Left cardiac atrium (tissue), 4 donors: ENCODE results near the gene ARMH3. TPM values are rescaled to one million over a fixed set of nuclear protein-coding genes. Genes with fewer than 3 reads are reported as not detected.
"Not testable (repeated sequence)": the region's sequence is repeated elsewhere in the genome, so short reads cannot be mapped to it uniquely, and the experiment has no call there.

Experiments used
- ATAC-seq, 2 donors: fragments of 200-7000 bp; cut with Tn5 transposase; one replicate each; pipeline ENCODE4 v1.9.1; 2020; ENCODE audit warnings: mild to moderate bottlenecking in 2 of 2, moderate library complexity in 2 of 2
- DNase-seq: peaks from one replicate; pipeline ENCODE4 v3.0.0-alpha.2; 2020
- intact Hi-C, 2 donors: fragments of 100-400 bp; cut with DNase I; formaldehyde crosslinking; loops; one replicate each; pipeline versions ENCODE4 v1.14.1 to v1.15.1; 2022 to 2023
- total RNA-seq, 2 donors: library from RNA; stranded (reverse); fragmentation: NEBNext Ultra II Directional; extraction: Animal tissue kit (Norgen Biotek cat#: 25700); gene quantifications; one replicate each; pipeline ENCODE4 v1.2.1, GENCODE V29; 2021
- donor health status: DM: no; HTN: yes; CAD: no.
- donor health status: DM: no; HTN: yes; CAD: no; lungs with severe emphysema.
- donor health status: DM: yes; HTN: yes; CAD: no.
- donor health status: Dilated cardiomyopathy.

Gene ARMH3
- total RNA-seq, 2 donors from 2014 or later = 28.8 to 33.7 TPM

DNA sequence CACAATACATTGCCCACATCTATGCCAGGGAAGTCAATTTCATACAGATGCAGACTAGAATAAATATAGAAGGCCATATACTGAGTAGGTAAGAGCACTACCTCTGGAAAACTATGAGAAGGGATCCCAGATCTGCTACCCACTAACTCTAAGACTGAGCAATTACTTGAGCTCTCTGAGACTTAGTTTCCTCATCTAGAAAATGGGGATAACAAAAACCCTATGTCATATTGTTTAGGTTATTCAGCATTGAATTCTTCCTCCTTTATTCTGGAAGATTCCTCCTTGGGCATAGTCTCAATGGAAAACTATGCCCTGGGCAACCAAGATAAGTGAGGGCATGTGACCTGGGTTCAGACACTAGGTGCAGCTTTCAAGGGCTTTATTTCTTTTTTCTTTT lies 4.0 kb upstream of the ARMH3 start:
- DNase-seq (no peak), ATAC-seq (no peak)
- intact Hi-C loops = loop anchor here in 1 of 2 donors (10.0 kb wide), 1 partner anchor 455 kb away; no protein-coding TSS in a partner anchor

DNA sequence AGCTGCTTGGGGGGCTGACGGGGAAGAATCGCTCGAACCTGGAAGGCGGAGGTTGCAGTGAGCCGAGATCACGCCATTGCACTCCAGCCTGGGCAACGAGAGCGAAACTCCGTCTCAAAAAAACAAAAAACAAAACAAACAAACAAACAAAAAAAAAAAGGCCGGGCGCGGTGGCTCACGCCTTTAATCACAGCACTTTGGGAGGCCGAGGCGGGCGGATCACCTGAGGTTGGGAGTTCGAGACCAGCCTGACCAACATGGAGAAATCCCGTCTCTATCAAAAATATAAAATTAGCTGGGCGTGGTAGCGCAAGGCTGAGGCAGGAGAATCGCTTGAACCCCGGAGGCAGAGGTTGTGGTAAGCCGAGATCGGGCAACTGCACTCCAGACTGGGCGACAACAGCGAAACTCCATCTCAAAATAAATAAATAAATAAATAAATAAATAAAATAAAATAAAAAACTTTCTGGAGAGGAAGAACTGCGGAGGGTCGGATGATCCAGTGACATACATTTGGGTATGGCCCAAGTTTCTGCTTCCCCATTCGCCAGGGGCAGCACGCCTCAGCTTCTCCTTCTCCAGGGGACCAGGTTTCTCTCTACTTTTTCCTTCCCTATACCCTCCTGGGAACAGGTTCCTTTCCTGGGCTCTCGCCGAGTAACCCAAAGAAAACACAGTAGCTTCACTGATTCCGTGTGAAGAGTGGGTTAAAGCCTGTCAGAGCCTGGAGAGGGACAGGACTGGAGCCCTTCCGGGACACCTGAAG lies 909 bp downstream of the ARMH3 start:
- ATAC-seq = peak in 1 of 2 donors; percentile 6
- DNase-seq, intact Hi-C loops: not testable (repeated sequence)

DNA sequence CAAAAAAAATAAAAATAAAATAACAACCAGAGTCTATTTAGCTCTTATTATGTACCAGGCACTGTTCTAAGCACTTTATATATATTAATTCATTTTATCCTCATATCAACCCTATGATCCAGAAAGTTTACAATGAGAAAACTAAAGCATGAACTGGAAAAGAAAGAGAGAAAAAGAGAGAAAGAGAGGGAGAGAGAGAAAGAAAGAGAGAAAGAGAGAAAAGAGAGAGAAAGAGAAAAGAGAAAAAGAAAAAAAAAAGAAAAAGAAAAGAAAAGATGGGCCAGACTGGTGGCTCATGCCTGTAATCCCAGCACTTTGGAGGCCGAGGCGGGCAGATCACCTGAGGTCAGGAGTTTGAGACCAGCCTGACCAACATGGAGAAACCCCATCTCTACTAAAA lies 9.9 kb downstream of the ARMH3 start:
- intact Hi-C loops = no loop called here
- ATAC-seq = no peak

DNA sequence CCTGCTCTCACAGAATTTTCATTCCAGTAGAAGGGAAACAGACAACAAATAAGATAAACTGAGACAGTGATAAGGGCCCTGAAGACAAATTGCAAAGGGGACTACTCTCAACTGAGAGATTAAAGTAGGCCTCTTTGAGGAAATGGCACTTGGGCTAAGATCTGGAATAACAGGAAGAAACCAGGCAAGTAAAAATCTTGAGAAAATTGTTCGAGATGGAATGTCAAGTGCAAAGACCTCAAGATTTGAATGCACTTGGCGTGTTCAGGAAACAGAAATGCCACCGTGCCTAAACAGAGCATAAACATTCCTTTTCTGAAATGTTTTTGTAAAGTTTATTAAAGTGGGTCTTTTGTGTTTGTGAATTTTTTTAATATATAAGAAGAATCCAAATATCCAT lies 10.7 kb downstream of the ARMH3 start:
- ATAC-seq (no peak), DNase-seq (no peak)
- intact Hi-C loops = no loop called here

More for the DNA sequence above, 9.9 kb downstream of the ARMH3 start:
- no peak for DNase-seq

DNA sequence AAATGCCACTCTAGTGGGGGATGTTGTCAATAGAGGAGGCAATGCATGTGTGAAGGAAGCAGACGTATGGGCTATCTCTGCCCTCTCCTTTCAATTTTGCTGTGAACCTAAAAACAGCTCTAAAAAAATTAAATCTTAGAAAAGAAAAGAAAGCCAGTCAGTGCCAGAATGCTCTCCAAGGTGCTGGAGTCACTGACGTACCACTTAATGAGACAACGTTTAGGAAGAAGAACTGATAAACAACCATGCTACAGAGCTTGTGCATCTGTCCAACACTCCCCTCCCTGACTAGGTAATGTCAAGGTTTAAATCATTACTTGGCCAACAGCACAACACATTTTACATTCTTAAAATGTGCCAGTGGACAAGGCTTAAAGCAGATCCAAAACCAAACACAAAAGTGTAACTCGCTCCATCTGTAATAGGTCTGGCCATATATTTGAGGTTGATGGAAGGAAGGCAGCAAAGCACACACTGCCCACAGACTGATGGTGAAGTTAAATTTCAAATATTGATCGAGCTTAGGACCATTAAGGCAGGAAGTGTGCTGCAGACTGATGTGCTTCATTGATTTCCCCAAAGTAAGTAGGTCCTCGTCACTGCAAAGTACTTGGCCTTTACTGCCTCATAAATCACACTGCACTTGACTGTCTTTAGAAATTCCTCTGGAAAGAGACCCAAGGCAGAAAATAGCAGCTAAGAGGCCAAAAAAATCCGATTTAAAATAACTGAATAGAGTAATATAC lies 15.5 kb downstream of the ARMH3 start:
- DNase-seq = no peak
- no peak for ATAC-seq
- intact Hi-C loops = no loop called here

DNA sequence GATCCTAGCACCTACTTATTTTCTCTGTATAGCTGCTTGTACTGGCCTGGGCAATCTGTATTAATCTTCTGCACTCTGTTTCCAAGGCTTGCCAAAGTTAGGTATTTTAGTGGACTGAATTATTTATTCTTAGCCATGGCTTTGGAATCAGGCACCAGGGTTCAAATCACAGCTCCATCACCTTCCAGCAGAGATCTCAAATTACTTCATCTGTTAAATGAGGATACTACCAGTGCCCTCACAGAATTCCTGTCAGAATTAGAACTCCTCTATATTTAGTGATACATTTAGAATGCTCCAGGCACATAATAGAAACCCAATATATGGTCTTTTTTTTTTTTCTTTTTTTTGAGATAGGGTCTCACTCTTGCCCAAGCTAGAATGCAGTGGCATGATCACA lies 17.6 kb downstream of the ARMH3 start:
- DNase-seq (no peak), ATAC-seq (no peak)
- intact Hi-C loops = no loop called here

DNA sequence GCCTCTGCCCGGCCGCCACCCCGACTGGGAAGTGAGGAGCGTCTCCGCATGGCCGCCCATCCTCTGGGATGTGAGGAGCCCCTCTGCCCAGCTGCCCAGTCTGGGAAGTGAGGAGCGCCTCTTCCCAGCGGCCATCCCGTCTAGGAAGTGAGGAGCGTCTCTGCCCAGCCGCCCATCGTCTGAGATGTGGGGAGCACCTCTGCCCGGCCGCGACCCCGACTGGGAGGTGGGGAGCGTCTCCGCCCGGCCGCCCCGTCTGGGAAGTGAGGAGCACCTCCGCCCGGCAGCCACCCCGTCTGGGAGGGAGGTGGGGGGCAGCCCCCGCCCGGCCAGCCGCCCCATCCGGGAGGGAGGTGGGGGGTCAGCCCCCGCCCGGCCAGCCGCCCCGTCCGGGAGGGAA lies 20.2 kb downstream of the ARMH3 start:
- ATAC-seq, intact Hi-C loops, DNase-seq: not testable (repeated sequence)

DNA sequence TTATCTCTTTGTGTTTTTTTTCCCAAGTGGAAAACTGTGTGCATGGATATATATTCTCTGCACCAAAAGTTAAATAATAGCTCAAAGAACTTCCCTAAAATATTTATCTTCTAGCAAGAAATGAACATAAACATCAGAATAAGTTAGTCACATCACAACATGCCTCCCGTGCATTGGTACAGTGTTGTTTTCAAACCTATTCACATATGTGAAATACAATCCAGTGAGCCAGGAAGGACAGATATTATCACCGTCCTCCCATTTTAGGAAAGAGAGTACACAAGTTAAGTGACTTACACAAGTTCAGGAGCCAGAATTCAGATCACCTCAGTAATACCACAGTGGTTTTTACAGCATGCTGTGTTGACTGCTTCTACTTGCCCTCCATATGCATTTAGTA lies 22.2 kb downstream of the ARMH3 start:
- intact Hi-C loops = no loop called here
- no peak for DNase-seq
- no peak for ATAC-seq

DNA sequence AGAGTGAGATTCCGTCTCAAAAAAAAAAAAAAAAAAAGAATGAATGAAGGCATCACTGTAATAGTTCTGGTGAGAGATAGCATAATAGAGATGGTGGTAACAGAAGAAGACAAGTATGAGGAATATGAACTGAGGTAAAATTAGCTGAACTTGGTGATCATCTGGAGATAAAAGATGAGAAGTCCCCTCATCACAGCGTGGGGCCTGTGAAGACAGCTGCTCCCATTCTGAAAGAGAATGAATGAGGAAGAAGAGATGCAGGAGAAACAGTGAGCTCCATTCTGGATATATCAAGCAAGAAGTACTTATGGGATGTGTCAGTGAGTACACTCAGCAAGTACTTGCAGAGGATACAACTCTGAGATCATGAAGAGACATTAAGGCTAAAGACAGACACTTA lies 28.7 kb downstream of the ARMH3 start:
- no peak for DNase-seq
- intact Hi-C loops = no loop called here
- no peak for ATAC-seq

DNA sequence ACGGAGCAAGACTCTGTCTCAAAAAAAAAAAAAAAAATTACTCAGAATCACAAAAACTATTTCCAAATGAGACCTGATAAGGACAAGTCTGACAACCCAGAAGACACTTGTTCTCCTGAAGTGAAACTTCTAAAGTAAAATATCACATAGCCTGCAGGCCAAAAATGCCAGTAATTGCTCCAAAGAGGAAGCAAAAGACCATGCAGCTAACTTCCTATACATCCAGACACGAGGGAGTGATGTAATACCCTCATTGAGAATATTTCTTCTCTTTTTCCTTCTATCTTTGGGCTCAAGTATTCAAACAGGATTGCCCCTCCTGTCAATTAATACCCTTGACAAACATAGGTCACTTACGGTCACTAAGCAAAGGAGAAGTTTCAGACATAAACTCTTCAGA lies 31.2 kb downstream of the ARMH3 start:
- ATAC-seq (no peak), DNase-seq (no peak)
- intact Hi-C loops = no loop called here

DNA sequence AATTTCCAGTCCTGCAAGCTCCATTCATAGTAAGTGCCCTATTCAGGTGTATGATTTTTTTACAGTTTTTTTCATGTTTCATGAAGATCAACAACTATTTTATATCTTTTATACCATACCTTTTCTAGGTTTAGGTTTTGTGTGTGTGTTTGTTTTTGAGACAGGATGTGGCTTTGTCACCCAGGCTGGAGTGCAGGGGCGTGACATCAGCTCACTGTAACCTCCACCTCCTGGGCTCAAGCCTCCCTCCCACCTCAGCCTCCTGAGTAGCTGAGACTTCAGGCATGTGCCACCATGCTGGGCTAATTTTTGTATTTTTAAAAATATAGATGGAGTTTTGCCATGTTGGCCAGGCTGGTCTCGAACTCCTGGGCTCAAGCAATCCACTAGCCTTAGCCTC lies 35.0 kb downstream of the ARMH3 start:
- DNase-seq (no peak), ATAC-seq (no peak)
- intact Hi-C loops = no loop called here

DNA sequence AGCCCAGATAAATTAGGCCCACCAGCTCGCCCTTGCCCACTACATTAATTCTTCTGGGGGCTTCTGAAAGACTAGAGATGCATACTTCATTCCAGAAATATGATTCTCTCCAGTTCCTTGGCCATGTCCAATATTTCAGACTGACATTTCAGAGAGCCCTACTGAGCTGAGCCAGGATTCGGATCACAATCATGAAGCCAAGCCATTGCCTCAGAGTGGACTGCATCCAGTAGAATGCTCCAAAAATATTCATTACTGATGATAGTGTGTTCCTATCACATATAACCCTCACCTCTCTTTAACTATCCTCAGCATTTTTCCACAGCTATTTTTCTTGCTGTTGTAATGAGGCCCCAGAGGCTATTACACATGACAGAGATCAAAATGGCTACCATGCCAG lies 38.7 kb downstream of the ARMH3 start:
- ATAC-seq (no peak), DNase-seq (no peak)
- intact Hi-C loops = no loop called here

DNA sequence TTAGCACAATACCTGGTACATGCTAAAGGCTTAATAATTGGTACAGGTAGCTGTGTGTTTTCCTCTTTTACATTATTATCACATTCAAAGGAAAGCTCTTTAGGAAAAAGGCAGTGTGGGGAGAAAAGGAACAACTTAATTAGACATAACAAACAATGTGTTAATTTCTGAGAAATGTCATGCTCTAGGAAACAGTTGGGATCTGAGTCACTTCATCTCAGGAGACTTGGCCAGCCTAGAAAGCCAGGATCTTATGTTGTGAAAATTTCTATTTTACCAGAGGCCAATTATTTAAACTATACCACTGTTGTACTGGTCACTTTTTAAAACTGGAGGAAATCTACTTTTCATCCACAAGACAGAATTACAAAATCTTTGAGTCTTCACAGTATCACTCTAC lies 39.6 kb downstream of the ARMH3 start:
- no peak for DNase-seq
- intact Hi-C loops = no loop called here
- ATAC-seq = no peak

DNA sequence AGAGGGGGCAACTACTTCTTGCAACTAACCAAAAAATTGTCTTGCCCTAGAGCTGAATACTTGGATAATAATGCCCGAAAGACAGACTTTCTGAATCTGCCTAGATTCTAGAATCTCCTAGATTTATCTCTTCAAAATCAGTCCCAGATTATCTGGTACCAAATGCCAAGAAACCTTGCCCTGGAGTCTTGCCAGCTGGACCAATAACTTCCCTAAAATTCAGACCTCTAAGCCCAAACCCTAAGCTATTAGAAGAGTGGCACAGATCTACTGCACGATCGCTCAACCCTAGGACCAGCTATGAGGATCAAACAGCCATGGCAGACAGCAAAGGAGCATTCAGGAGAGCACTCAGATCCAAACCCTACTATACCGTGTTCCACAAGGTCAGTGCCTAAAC lies 45.0 kb downstream of the ARMH3 start:
- intact Hi-C loops = loop anchor here in 1 of 2 donors (2.0 kb wide), 1 partner anchor 170 kb away; no protein-coding TSS in a partner anchor
- ATAC-seq (no peak), DNase-seq (no peak)

DNA sequence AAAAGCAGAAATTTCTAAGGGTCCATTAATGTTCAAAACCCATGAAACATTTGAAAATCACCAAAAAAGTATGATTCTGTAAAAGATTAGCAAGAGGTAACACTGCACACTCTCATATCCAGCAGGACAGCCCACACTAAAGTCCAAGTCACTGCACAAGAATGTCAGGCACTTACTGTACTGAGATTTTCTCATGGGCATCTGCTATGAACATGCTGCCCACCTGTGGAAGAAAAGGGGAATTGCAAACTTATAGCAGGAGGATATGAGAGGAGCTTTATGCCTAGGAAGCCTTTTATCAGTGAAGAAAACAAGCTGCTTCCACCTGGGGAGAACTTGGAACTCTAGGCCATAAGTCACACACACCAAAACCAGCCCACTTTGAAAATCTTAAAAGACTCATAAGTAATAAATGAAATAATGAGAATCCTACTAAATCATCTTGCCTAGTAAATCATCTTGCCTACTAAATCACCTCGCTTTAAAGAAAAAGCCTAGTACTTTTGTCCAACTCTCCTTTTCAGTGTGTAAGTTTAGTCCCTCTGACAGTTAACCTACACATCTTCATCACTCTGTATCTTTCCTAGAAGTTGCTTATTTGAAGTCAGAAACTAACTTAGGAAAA lies 46.1 kb downstream of the ARMH3 start:
- peak; percentile 93 to 96 for ATAC-seq
- peak; percentile 26 for DNase-seq

DNA sequence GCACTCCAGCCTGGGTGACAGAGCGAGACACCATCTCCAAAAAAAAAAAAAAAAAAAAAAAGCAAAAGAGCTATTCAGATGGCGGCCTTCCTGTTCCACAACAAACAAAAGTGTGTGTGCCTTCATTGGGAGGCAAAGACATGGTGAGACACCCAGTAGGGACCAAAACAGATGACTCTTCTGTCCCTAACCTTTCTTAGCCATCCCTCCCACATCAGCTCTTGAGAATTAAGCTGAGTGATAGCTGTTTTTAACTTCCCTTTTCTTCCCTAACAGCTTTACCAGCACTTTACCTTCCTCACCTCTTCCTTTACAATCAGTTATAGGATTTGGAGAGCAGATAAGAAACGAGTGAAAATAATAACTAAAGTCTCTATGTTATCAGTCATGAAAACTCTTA lies 48.2 kb downstream of the ARMH3 start:
- no peak for ATAC-seq
- no peak for DNase-seq
- intact Hi-C loops = loop anchor here (2.0 to 5.0 kb wide), 3 partner anchors 115 to 167 kb away; no protein-coding TSS in a partner anchor

More for the DNA sequence above, 46.1 kb downstream of the ARMH3 start:
- intact Hi-C loops = loop anchor here (2.0 to 5.0 kb wide), 3 partner anchors 118 to 169 kb away; no protein-coding TSS in a partner anchor

DNA sequence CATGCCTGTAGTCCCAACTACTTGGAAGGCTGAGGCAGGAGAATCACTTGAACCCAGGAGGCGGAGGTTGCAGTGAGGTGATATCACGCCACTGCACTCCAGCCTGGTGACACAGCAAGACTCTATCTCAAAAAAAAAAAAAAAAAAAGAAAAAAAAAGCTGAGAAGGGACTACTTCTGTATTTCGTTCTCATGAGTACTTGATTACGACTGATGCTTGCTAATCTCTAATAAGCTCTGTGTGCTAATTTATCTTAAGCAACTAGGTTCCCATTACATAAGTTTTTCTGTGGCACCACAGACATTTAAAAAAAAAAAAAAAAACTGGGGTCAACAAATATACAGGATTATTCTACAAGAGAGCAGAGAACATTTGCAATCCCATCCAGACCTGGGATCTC lies 48.9 kb downstream of the ARMH3 start:
- not testable (repeated sequence) for ATAC-seq, DNase-seq
- intact Hi-C loops = loop anchor here (5.0 kb wide), 2 partner anchors 115 to 120 kb away; no protein-coding TSS in a partner anchor

DNA sequence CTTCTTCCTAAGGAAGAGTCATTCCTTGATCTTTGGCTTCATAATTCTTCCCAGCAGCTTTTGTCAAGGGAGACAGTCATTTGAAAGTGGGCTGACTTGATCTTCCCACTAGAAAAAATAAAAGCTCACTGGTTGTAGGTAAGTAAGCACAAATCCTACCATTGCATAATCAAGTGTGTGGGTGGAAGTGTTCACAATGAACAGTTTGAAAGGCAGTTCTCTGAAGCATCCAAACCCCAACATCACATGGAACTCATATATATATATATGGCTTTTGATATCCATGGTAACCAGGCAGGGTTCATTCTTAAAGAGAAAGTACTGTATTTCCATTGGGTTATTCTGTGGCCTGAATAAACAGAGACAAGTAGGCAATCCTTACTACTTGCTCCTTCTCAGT lies 51.6 kb downstream of the ARMH3 start:
- intact Hi-C loops = no loop called here
- ATAC-seq = no peak
- no peak for DNase-seq

DNA sequence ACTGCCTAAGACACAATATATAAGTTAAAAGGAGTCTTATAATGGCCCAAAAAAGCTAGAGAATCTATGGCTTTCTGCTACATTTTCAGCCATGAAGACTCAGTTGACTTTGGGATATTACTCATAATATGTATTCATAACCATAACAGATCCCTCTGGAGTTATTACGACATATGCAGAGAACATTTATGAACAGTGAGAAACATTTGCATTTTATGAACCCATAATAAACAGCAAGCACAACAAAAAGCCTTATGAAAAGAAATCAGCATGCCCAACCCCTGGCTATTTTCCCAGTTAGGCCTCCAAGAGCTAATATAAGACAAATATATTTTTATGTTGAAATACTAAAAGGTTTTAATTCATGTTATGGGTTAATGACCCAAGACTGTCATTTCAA lies 52.4 kb downstream of the ARMH3 start:
- intact Hi-C loops = no loop called here

More for the DNA sequence above, 52.4 kb downstream of the ARMH3 start:
- DNase-seq = no peak
- no peak for ATAC-seq
